ENCODE data around the gene CDHR5.

DNA sequence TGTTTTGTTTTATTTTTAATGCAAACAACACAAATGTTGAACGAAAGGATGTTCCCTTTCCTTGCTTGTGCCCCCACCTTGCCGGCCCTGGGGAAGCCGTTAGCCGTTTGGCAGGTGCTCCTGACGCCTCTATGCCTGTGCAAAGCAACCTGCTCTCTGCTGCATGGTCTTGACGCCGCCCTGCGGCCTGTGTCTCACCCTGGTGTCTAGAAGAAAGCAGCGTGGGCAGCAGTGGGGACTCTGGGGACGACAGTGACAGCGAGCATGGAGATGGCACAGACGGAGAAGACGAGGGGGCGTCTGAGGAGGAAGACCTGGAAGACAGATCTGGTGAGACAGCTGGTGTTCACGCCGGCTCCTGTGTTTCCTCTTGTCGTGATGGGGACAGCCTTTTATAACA lies 43.0 kb downstream of the CDHR5 start:
- TF ChIP-seq, protein P1, sequence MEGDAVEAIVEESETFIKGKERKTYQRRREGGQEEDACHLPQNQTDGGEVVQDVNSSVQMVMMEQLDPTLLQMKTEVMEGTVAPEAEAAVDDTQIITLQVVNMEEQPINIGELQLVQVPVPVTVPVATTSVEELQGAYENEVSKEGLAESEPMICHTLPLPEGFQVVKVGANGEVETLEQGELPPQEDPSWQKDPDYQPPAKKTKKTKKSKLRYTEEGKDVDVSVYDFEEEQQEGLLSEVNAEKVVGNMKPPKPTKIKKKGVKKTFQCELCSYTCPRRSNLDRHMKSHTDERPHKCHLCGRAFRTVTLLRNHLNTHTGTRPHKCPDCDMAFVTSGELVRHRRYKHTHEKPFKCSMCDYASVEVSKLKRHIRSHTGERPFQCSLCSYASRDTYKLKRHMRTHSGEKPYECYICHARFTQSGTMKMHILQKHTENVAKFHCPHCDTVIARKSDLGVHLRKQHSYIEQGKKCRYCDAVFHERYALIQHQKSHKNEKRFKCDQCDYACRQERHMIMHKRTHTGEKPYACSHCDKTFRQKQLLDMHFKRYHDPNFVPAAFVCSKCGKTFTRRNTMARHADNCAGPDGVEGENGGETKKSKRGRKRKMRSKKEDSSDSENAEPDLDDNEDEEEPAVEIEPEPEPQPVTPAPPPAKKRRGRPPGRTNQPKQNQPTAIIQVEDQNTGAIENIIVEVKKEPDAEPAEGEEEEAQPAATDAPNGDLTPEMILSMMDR (IDR thresholded peaks at IDR 0.05; ENCODE audit: insufficient read depth, low read length, poor library complexity, severe bottlenecking): no peak
- no peak for TF ChIP-seq EZH2phosphoT487 (conservative IDR thresholded peaks at IDR 0.05; ENCODE audit: low read length)

Data from SU-DHL-6 (cell line).